Lung microvascular endothelial cell (primary cell): ENCODE measurements around the gene IRF2BPL. TPM values are rescaled to one million over a fixed set of nuclear protein-coding genes. Genes with fewer than 3 reads are reported as not detected.

Experiments
- DNase-seq, 2 donors: peaks; one replicate each; pipeline versions ENCODE4 v3.0.0 to v3.0.0-alpha.2; 2010; ENCODE audit warnings: low read depth in 2 of 2
- total RNA-seq: library from RNA; depleted of rRNA; stranded (reverse); fragments of >200 nt; gene quantifications from 2 replicates; pipeline ENCODE4 v1.2.1, GENCODE V29; 2014

Gene IRF2BPL
- total RNA-seq, 1 donor from 2014 or later, result 10.1 TPM

DNA sequence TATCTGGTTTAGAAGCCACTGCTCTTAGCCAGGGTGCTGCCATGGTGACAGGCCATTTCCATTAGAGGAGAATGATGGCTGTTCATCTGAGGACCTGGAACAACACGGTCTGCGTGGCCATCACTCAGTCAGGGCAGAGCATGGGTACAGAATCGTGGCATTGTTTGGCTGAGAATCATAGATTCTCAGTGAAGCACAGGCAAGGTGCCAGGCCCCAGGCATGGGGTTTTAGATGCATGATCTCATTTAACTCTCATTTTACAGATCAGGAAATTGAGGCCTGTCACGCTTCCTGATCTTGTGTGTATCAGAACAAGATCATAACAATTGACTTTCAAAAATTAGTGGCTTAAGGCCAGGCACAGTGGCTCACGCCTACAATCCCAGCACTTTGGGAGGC is 26.8 kb upstream of the IRF2BPL start:
- peak; percentile 88 to 95 for DNase-seq

DNA sequence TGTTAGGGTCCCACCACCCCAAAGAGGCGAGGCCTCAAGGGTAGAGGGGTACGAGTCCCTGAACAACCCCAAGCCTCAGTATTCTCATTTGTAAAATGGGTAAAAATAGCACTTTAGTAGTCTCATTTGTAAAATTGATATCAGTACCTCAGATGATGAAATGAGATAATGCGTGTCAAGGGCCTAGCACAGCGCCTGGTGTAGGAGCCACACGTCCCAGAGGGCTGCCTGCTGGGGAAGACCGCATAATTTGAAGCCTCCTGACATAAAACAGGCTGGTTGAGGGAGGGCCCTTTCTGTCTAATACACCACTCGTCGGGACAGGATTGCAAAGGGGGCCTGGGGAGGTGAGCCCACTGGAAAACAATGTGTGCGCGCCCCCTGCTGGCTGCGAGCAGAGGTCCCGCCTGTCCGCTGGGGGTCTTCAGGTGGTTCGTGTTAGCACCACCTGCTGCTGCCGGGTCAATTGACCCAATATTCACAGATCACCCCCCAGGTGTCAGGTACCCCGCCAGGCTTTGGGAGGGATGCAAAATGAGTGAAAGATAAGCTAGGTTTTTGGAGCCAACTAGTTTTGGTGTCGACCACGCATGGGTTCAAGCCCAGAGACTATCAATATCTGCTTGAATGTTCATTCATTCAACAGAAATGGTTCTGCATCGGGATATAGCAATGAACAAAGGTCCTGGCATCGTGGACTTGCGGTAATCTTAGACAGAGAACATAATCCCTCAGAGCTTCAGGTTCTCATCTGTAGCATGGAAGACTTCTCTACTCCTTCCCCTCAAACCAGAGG is 24.7 kb upstream of the IRF2BPL start:
- peak; percentile 77 to 91 for DNase-seq

DNA sequence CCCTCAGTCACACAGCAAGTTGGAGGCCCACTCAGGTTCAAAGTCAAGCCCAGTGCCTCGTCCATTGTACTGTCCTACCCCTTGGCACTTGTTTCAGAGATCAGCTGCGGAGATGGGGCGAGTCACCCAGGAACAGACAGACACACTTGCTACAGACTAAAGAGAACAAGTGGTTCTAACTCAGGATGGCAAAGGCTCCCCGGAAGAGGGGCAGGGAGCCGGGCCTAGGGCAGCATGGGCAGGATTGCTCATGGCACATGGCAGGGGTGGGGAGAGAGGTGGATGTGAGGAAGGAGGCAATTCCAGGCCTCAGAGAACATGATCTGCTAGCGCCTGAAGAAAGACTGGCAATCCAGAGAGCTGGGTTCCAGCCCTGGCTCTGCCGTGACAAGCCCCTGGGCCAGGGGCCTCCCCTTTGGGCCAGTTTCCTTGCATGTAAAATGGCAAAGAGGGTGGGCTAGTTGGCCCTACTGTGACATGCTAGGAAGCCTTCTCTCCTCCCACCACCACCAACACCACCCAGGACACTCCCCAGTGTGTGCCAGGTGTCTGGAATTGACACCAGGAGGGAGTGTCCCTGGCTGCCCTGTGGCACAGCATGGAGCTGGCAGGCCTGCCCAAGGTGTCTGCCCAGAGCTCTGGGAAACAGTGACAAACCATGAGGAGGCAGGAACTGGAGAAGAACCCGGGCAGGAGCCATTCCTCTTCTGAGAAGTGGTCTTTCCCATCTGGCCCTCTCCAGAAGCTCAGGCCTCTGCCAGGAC is 24.0 kb upstream of the IRF2BPL start:
- DNase-seq, result no peak

DNA sequence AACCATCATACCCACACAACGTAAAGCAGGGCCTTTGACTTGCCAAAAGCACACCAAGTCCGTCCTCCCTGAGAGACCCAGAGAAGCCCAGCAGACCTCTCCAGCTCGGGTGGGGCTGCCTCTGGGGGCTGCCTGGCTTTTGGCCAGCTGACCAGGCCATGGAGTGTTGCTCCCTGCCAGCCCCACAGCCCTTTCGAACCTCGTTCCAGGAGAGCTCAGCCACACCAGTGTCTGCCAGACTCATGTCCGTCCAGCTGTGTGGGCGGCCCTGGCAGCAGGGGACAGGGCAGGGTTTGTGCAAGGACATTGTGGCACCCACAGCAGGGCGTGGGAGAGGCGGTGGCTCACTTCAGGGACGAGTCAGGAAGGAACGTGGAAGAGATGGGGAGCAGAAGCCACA is 22.6 kb upstream of the IRF2BPL start:
- DNase-seq, result no peak

- DNase-seq, result peak in 1 of 2 donors; percentile 31
Observed at GRCh38 chr14:77046721-77047120, 18.2 kb upstream of the IRF2BPL start.

DNA sequence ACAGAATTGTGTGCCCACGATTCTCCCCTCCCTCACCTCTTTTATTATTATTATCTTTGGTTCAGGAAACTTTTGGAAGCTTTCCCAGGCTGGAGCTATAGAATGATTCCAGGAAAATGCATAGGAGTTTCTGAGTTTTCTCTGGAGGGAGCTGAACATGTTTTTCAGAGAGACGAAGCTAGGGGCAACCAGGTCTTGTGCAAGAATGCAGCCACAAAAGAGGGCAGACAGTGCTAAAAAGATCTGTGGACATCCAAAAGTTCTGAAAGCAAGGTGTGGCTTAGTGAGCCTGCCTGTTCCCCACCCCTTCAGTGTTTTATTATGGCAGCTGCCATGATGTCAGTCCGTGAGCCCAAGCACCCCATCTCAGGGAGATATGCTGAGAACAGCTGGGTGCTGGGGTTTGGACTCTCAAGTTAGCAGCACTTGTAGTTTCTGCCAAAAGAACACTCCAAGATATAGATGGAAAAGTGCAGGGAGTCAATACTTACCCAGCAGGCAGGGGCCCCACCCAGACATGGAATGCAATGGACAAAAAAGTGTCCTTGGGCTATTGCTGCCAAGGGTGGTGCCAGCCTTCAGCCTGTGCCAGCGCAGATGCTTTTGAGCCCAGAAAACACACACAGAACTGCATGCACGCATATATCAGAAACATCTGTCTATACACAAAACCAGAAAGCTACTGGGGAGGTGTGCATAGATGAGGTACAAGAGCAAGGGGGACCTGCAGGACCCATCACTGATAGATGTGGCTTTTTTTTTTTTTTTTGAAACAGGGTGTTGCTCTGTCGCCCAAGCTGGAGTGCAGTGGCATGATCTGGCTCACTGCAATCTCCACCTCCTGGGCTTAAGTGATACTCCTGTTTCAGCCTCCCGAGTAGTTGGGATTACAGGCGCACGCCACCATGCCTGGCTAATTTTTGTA is 17.0 kb upstream of the IRF2BPL start:
- peak in 1 of 2 donors; percentile 64 for DNase-seq

GRCh38 chr14:77044783-77045237 is 16.3 kb upstream of the IRF2BPL start:
- peak in 1 of 2 donors; percentile 15 for DNase-seq

- no peak for DNase-seq
Observed at GRCh38 chr14:77043984-77044485, 15.5 kb upstream of the IRF2BPL start.

- peak; percentile 71 to 93 for DNase-seq
Observed at GRCh38 chr14:77043177-77043983, 14.9 kb upstream of the IRF2BPL start.

DNA sequence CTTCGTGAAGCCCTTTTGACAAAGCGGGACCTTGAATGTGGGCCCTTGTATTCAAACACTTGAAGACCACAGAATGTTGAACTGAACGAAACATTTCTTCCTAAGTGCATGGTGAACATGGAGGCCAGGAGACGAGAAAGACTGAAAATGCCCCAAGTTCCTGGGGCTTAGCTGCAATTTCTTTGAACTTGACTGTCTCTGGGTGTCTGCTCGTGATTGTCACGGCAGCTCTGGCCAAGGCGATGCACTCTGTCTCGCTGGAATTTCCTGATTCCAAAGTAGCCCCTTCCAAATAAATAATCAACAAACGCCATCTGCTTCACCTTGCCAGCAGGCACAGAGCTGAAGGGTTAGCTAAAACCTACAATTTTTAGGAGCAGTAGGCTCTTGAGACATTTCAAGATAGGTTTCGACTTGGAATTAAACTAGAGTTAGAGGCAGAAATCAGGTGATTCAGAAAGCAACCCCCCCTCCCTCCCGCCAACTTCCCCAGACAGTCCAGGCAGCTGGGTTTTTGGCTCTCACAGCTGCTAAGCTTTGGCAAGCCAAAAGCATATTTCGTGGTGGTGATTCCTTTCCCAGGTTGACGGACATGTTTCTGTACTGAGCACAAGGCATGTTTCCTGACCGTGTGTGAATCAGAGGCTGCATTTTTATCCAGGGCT is 13.5 kb upstream of the IRF2BPL start:
- peak; percentile 95 to 96 for DNase-seq

GRCh38 chr14:77040741-77041653 is 12.5 kb upstream of the IRF2BPL start:
- peak in 1 of 2 donors; percentile 89 for DNase-seq

DNA sequence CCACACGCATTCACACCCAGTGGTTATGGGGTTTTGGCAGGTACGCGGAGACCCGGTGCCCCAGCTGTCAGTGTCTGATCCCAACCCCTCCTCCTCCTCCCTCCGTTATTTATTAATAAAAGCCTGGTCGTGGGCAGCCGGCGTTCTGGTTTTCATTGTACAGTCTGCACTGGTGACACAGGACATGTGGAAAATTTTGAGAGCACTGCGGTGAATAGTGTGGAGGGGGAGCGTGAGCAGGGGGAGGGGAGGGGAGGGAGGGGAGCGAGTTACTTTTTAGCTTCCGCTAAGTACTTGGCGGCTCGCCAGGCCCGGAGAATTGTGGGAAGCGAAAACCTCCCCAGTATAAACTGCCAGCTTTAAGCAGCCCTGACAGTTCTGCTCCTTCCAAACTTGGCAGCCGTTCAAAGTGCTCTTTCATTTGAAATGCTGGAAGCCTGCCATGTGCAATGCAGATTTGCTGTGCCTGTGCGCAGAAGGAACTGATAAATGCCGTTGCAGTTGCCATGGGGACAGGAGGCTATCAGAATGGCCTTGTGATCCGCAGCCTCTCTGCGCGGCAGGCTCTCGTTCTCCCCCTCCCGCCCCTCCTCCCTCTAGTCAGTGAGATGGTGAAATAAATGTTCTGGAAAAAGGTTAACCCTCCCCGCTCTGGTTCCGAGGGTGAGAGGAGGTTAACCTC is 11.7 kb upstream of the IRF2BPL start:
- peak; percentile 99 for DNase-seq

- peak; percentile 43 to 76 for DNase-seq
Observed at GRCh38 chr14:77039285-77040058, 11.0 kb upstream of the IRF2BPL start.

DNA sequence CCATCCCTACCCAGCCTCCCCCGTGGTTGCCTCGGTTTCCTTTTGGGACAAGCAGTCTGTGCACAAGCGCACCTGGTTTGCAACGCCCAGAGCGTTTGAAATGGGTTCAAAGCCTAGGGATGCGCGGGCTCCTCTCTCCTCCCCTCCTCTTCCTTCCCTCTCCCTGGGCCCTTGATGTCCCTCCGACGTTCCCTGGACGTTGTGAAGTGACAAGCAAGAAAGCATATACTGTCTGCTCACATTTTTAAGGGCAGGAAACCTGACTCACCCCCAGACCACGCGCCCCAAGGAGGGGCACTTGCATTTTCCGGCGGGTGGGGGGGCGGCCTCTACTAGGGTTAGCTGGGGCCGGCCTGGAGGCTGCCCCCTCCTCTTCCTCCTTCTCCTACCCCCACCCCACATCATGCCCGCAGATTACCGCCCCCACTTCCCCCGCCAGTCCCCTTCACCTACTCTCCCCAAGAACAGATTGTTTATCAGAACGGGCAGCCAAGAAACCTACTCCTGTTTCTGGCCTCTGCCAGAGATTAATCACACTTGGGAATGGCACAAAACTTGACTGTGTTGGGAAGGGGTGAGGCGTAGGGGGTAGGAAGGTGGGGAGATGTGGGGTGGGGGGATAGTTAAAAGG is 9.5 kb upstream of the IRF2BPL start:
- DNase-seq, result peak in 1 of 2 donors; percentile 60

DNA sequence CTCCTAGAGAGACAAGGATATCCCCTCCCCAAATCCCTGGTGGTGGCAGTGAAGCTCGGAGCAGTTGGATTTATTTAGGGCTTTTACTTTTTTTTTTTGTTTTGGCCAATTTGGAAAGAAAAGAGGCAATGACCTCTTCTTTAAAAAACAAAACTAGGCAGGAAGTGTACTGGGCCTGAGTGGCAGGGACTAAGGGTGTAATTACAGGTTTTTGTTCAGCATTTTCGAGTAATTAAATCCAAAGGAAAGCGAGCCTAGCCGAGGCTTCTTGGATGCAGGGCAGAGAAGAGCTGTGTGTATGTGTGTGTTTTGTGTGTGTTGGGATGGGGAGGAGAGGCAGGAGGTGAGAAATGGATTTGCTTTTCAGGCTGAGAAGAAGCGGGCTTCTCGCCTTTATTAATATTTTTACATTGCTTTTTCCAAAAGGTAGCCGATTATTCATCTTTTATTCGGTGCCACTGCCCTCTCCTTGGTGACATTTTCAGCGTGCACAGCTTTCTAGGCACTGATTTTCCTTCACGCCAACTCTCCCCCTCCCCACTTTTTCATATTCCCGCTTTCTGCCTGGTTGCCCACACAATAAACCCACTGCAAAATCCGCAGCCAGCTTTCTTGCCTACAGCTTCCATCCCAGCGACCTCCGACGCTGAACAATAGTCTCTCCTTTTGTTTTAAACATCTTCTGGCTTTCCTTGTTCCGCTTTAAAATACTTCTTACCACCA is 8.9 kb upstream of the IRF2BPL start:
- no peak for DNase-seq

- DNase-seq, result no peak
Observed at GRCh38 chr14:77036484-77037214, 8.1 kb upstream of the IRF2BPL start.
